ENCODE results near the gene WBP1L. TPM values are rescaled to one million over a fixed set of nuclear protein-coding genes. Genes with fewer than 3 reads are reported as not detected.
"Not testable (repeated sequence)": the region's sequence is repeated elsewhere in the genome, so short reads cannot be mapped to it uniquely, and the experiment has no call there.

Gene WBP1L
- total RNA-seq, 1 donor from 2014 or later: 29.6 TPM

DNA sequence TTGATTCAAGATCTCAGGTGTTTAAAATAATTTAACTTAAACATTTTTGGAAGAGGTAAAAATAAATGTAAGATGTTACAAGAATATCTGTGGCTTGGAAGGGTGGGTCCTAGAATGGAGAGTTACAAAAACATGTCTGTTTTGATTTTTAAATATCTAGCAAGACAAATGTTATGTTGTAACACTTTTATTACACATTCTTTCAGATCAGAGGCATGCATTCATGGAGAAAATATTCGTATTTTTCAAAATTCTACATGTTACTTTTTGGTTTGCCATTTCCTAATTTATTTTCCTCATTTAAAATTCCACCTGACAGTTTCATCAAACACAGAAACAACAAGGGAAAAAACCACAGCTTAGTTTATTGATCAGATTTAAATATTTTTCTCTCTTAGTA lies 10.0 kb downstream of the WBP1L start:
- H3K9me3 Mint-ChIP-seq (ENCODE audit: unreplicated experiment): no peaks in the 10 kb centered on the region
- TF ChIP-seq CTCF (IDR thresholded peaks at IDR 0.05; ENCODE audit: partially characterized antibody, unreplicated experiment): no peak
- H3K27me3 Mint-ChIP-seq (ENCODE audit: unreplicated experiment): peaks cover 3% of the 10 kb centered on the region
- H3K36me3 Mint-ChIP-seq (ENCODE audit: unreplicated experiment): no peaks in the 10 kb centered on the region
- H3K4me3 Mint-ChIP-seq (ENCODE audit: unreplicated experiment): no peak overlapping the region
- DNase-seq: no peak
- no peaks in the 10 kb centered on the region for H3K4me1 Mint-ChIP-seq (ENCODE audit: low read depth, unreplicated experiment)
- no peak overlapping the region for H3K27ac Mint-ChIP-seq (ENCODE audit: unreplicated experiment)

DNA sequence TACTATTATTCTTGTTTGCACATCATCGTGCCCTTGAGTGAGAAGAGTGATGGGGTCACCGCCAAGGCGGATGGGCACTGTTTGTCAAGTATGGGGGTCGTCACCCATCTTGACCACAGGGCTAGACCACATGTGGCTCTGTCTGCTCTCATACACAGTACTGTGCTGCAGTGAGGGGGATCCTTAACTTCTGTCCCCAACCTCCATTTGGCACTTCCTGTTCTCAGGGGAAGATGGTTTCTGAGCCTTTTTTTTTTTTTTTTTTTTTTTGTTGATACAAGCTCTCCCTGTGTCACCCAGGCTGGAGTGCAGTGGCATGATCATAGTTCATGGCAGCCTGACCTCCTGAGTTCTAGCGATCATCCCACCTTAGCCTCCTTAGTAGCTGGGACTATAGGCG lies 13.6 kb downstream of the WBP1L start:
- no peak overlapping the region for H3K27ac Mint-ChIP-seq (ENCODE audit: unreplicated experiment)
- H3K9me3 Mint-ChIP-seq (ENCODE audit: unreplicated experiment): no peaks in the 10 kb centered on the region
- peaks cover 1% of the 10 kb centered on the region for H3K27me3 Mint-ChIP-seq (ENCODE audit: unreplicated experiment)
- no peak overlapping the region for H3K4me3 Mint-ChIP-seq (ENCODE audit: unreplicated experiment)
- H3K4me1 Mint-ChIP-seq (ENCODE audit: low read depth, unreplicated experiment): no peaks in the 10 kb centered on the region
- no peaks in the 10 kb centered on the region for H3K36me3 Mint-ChIP-seq (ENCODE audit: unreplicated experiment)
- DNase-seq: no peak
- no peak for TF ChIP-seq CTCF (IDR thresholded peaks at IDR 0.05; ENCODE audit: partially characterized antibody, unreplicated experiment)

DNA sequence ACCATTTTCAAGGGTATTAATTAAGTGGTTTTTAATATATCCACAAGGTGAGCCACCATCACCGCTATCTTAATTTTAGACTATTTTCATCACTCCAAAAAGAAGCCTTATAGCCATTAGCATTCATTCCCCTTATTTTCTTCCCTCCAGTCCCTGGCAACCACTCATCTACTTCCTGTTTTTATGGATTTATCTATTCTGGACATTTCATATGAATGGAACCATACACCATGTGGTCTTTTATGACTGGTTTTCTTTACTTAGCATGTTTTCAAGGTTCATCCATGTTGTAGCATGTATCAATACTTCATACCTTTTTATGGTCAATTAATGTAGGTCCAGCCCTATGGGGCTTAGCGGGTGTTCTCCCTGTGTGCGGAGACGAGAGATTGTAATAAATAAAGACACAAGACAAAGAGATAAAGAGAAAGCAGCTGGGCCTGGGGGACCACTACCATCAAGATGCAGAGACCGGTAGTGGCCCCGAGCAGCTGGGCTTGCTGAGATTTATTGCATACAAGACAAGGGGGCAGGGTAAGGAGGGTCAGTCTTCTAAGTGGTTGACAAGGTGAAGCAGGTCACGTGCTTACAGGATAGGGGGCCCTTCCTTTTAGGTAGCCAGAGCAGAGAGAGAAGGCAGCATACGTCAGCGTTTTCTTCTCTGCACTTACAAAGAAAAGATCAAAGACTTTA lies 14.6 kb downstream of the WBP1L start:
- H3K27ac Mint-ChIP-seq (ENCODE audit: unreplicated experiment): no peak overlapping the region
- no peaks in the 10 kb centered on the region for H3K9me3 Mint-ChIP-seq (ENCODE audit: unreplicated experiment)
- no peak overlapping the region for H3K4me3 Mint-ChIP-seq (ENCODE audit: unreplicated experiment)
- no peaks in the 10 kb centered on the region for H3K36me3 Mint-ChIP-seq (ENCODE audit: unreplicated experiment)
- TF ChIP-seq CTCF (IDR thresholded peaks at IDR 0.05; ENCODE audit: partially characterized antibody, unreplicated experiment): no peak
- DNase-seq: no peak
- peaks cover 1% of the 10 kb centered on the region for H3K27me3 Mint-ChIP-seq (ENCODE audit: unreplicated experiment)
- no peaks in the 10 kb centered on the region for H3K4me1 Mint-ChIP-seq (ENCODE audit: low read depth, unreplicated experiment)

DNA sequence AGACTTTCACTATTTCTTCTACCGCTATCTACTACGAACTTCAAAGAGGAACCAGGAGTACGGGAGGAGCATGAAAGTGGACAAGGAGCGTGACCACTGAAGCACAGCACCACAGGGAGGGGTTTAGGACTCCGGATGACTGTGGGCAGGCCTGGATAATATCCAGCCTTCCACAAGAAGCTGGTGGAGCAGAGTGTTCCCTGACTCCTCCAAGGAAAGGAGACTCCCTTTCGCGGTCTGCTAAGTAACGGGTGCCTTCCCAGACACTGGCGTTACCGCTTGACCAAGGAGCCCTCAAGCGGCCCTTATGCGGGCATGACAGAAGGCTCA lies 15.2 kb downstream of the WBP1L start:
- not testable (repeated sequence) for H3K4me3 Mint-ChIP-seq (ENCODE audit: unreplicated experiment); H3K27ac Mint-ChIP-seq (ENCODE audit: unreplicated experiment); H3K27me3 Mint-ChIP-seq (ENCODE audit: unreplicated experiment); DNase-seq; H3K4me1 Mint-ChIP-seq (ENCODE audit: low read depth, unreplicated experiment); H3K9me3 Mint-ChIP-seq (ENCODE audit: unreplicated experiment); H3K36me3 Mint-ChIP-seq (ENCODE audit: unreplicated experiment)

GRCh38 chr10:102759497-102760210 lies 15.9 kb downstream of the WBP1L start:
- Mint-ChIP-seq H3K27ac (ENCODE audit: unreplicated experiment) (no peak overlapping the region), H3K9me3 (ENCODE audit: unreplicated experiment) (no peaks in the 10 kb centered on the region)

More at GRCh38 chr10:102759497-102760210, 15.9 kb downstream of the WBP1L start:
- Mint-ChIP-seq H3K4me3 (ENCODE audit: unreplicated experiment) (no peak overlapping the region), H3K4me1 (ENCODE audit: low read depth, unreplicated experiment) (no peaks in the 10 kb centered on the region), H3K36me3 (ENCODE audit: unreplicated experiment) (no peaks in the 10 kb centered on the region), H3K27me3 (ENCODE audit: unreplicated experiment) (no peaks in the 10 kb centered on the region)
- DNase-seq: no peak
- TF ChIP-seq CTCF (IDR thresholded peaks at IDR 0.05; ENCODE audit: partially characterized antibody, unreplicated experiment): no peak

Data from glutamatergic neuron (in vitro differentiated cells).